ENCODE measurements around the gene TTC33. TPM values are rescaled to one million over a fixed set of nuclear protein-coding genes. Genes with fewer than 3 reads are reported as not detected.

Gene TTC33
- total RNA-seq, 4 donors from 2014 or later: 11.7 to 22.0 (median 17.7) TPM

- TF ChIP-seq CTCF (IDR thresholded peaks at IDR 0.05; ENCODE audit: low read depth): no peak
Measured at GRCh38 chr5:40616781-40617180, 139.0 kb downstream of the TTC33 start.

GRCh38 chr5:40615586-40616170, 140.1 kb downstream of the TTC33 start:
- no peak for TF ChIP-seq CTCF (IDR thresholded peaks at IDR 0.05; ENCODE audit: low read depth)

DNA sequence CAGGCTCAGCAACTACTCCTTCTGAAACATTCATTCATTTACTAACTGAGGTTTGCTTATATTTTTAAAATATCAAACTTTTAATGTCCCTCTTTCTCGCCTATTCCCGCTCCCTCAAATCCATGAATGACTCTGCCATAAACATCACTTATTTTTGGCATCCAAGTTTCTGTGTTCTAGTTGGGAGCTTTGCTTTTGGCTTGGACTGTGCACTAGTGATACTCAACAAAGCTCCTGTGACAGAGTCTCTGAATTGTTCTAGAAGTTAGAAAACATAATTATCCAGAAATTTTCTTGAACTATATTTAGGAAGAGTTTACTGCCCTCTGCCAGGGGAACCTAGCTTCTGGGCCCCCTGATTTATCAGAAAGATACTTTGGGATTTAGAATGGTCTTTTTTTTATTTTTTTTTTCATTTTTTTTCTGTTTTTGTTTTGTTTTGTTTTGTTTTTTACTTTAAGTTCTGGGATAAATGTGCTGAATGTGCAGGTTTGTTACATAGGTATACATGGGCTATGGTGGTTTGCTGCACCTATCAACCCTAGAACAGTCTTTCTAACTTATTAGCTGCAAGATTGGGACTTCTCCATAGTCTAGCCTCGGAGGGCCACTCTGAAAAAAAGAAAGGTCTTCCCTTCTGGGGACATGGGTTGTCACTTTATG, 140.7 kb downstream of the TTC33 start:
- TF ChIP-seq CTCF (IDR thresholded peaks at IDR 0.05; ENCODE audit: low read depth): no peak

- no peak for TF ChIP-seq CTCF (IDR thresholded peaks at IDR 0.05; ENCODE audit: low read depth)
Measured at GRCh38 chr5:40614466-40614865, 141.3 kb downstream of the TTC33 start.

- no peak for TF ChIP-seq CTCF (IDR thresholded peaks at IDR 0.05; ENCODE audit: low read depth)
Measured at GRCh38 chr5:40607202-40607601, 148.6 kb downstream of the TTC33 start.

- TF ChIP-seq CTCF (IDR thresholded peaks at IDR 0.05; ENCODE audit: low read depth): no peak
Measured at GRCh38 chr5:40606077-40606765, 149.5 kb downstream of the TTC33 start.

DNA sequence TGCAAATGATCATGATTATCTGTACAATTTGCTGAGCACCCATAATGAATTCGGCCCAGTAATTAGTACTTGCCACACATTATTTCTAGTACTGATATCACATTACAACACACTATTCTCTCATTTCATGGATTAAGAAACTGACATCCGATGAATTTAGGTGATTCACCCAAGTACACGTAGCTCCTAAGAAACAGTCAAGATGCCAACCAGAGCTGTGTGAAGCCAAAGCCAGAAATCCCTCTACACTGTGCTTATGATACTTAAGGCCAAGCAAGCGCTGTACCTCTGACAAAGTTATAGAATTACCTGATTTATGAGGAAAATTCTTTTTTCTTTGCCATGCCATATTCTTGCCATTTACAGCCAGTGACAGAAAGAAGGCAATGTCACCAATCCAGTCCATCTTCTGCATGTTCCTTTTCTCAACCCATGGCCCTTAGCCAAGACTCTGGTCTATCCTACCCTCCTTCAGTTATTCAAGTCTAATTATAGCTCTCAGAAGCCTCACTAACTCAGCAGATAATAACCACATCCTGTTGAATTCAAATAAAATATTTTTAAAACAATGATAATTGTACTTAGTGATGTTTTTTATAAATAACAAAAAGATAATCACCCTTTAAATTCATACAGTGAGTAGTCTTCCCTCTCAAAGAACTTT, 150.3 kb downstream of the TTC33 start:
- TF ChIP-seq CTCF (IDR thresholded peaks at IDR 0.05; ENCODE audit: low read depth): no peak

Data from subcutaneous adipose tissue (tissue), 4 donors.